ENCODE data around the gene MROH7. TPM values are rescaled to one million over a fixed set of nuclear protein-coding genes. Genes with fewer than 3 reads are reported as not detected.

The MROH7 gene
- total and polyA plus RNA-seq, 4 donors, result 0.07 to 2.8 (median 0.58) TPM

DNA sequence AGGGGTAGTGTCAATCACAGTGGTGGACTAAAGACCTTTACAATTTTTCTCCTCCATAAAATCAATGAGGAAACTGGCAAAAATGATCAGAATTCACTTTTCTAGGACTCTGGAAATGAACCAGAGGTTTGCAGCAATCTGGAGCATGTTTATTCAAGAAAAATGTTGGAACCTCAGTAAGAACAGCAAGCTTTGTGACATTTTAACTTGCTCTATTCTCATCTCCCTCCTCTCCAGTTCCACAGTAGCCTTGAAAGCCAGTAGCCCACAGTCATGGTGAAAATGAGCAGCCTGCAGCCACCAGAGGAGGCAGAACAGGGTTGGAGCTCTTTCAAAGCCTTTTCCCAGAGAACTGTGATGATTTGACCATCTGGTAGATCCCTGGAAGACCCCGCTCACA lies 83.2 kb downstream of the MROH7 start:
- Histone ChIP-seq H3K9ac (ENCODE audit: low read depth in 1 of 2, low read length in 2 of 2) (no peak overlapping the region), H3K36me3 (ENCODE audit: control insufficient read depth in 4 of 4, insufficient read depth in 3 of 4, low read depth in 1 of 4, low read length in 3 of 4) (peaks cover 7 to 70% (median 41%) of the 10 kb centered on the region in 4 donors), H3K9me3 (ENCODE audit: control insufficient read depth in 4 of 4, low read length in 3 of 4) (no peaks in the 10 kb centered on the region), H3K4me1 (ENCODE audit: control insufficient read depth in 4 of 4, insufficient read depth in 4 of 4, low read length in 3 of 4) (peaks cover 0 to 1% (median 0%) of the 10 kb centered on the region in 4 donors), H3K27ac (ENCODE audit: low read depth in 1 of 2, low read length in 2 of 2) (no peak overlapping the region), H3K4me3 (ENCODE audit: low read depth in 1 of 3, low read length in 3 of 3) (no peak overlapping the region), H3K27me3 (ENCODE audit: control insufficient read depth in 4 of 4, insufficient read depth in 4 of 4, low read length in 3 of 4) (no peaks in the 10 kb centered on the region)
- 98% methylated on average over 1 of the region's 1 CpG for WGBS
- DNase-seq (ENCODE audit: low spot score), result no peak
- TF ChIP-seq, protein P1, sequence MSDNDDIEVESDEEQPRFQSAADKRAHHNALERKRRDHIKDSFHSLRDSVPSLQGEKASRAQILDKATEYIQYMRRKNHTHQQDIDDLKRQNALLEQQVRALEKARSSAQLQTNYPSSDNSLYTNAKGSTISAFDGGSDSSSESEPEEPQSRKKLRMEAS (IDR thresholded peaks at IDR 0.05), result no peak
- TF ChIP-seq, protein P2, sequence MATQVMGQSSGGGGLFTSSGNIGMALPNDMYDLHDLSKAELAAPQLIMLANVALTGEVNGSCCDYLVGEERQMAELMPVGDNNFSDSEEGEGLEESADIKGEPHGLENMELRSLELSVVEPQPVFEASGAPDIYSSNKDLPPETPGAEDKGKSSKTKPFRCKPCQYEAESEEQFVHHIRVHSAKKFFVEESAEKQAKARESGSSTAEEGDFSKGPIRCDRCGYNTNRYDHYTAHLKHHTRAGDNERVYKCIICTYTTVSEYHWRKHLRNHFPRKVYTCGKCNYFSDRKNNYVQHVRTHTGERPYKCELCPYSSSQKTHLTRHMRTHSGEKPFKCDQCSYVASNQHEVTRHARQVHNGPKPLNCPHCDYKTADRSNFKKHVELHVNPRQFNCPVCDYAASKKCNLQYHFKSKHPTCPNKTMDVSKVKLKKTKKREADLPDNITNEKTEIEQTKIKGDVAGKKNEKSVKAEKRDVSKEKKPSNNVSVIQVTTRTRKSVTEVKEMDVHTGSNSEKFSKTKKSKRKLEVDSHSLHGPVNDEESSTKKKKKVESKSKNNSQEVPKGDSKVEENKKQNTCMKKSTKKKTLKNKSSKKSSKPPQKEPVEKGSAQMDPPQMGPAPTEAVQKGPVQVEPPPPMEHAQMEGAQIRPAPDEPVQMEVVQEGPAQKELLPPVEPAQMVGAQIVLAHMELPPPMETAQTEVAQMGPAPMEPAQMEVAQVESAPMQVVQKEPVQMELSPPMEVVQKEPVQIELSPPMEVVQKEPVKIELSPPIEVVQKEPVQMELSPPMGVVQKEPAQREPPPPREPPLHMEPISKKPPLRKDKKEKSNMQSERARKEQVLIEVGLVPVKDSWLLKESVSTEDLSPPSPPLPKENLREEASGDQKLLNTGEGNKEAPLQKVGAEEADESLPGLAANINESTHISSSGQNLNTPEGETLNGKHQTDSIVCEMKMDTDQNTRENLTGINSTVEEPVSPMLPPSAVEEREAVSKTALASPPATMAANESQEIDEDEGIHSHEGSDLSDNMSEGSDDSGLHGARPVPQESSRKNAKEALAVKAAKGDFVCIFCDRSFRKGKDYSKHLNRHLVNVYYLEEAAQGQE (IDR thresholded peaks at IDR 0.05), result no peak
- TF ChIP-seq RXRA (IDR thresholded peaks at IDR 0.05), result no peak
- no peak for TF ChIP-seq GABPA (IDR thresholded peaks at IDR 0.05 in 1 of 2, conservative IDR thresholded peaks at IDR 0.05 in 1 of 2)
- TF ChIP-seq JUND (IDR thresholded peaks at IDR 0.05), result no peak
- TF ChIP-seq RAD21 (IDR thresholded peaks at IDR 0.05), result no peak
- TF ChIP-seq, protein P3, sequence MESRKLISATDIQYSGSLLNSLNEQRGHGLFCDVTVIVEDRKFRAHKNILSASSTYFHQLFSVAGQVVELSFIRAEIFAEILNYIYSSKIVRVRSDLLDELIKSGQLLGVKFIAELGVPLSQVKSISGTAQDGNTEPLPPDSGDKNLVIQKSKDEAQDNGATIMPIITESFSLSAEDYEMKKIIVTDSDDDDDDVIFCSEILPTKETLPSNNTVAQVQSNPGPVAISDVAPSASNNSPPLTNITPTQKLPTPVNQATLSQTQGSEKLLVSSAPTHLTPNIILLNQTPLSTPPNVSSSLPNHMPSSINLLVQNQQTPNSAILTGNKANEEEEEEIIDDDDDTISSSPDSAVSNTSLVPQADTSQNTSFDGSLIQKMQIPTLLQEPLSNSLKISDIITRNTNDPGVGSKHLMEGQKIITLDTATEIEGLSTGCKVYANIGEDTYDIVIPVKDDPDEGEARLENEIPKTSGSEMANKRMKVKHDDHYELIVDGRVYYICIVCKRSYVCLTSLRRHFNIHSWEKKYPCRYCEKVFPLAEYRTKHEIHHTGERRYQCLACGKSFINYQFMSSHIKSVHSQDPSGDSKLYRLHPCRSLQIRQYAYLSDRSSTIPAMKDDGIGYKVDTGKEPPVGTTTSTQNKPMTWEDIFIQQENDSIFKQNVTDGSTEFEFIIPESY (IDR thresholded peaks at IDR 0.05), result no peak
- TF ChIP-seq, protein P4, sequence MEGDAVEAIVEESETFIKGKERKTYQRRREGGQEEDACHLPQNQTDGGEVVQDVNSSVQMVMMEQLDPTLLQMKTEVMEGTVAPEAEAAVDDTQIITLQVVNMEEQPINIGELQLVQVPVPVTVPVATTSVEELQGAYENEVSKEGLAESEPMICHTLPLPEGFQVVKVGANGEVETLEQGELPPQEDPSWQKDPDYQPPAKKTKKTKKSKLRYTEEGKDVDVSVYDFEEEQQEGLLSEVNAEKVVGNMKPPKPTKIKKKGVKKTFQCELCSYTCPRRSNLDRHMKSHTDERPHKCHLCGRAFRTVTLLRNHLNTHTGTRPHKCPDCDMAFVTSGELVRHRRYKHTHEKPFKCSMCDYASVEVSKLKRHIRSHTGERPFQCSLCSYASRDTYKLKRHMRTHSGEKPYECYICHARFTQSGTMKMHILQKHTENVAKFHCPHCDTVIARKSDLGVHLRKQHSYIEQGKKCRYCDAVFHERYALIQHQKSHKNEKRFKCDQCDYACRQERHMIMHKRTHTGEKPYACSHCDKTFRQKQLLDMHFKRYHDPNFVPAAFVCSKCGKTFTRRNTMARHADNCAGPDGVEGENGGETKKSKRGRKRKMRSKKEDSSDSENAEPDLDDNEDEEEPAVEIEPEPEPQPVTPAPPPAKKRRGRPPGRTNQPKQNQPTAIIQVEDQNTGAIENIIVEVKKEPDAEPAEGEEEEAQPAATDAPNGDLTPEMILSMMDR (IDR thresholded peaks at IDR 0.05; ENCODE audit: low read depth, low read length, missing input control), result no peak
- TF ChIP-seq FOXA1 (IDR thresholded peaks at IDR 0.05), result no peak
- TF ChIP-seq, protein P5, sequence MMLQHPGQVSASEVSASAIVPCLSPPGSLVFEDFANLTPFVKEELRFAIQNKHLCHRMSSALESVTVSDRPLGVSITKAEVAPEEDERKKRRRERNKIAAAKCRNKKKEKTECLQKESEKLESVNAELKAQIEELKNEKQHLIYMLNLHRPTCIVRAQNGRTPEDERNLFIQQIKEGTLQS (IDR thresholded peaks at IDR 0.05), result no peak
- no peak for TF ChIP-seq YY1 (IDR thresholded peaks at IDR 0.05)
- TF ChIP-seq NR2F2 (IDR thresholded peaks at IDR 0.05), result no peak
- no peak for TF ChIP-seq TAF1 (conservative IDR thresholded peaks at IDR 0.05)
- TF ChIP-seq HNF4A (conservative IDR thresholded peaks at IDR 0.05), result no peak
- no peak for TF ChIP-seq EGR1 (IDR thresholded peaks at IDR 0.05; ENCODE audit: low read depth in 2 of 2)

DNA sequence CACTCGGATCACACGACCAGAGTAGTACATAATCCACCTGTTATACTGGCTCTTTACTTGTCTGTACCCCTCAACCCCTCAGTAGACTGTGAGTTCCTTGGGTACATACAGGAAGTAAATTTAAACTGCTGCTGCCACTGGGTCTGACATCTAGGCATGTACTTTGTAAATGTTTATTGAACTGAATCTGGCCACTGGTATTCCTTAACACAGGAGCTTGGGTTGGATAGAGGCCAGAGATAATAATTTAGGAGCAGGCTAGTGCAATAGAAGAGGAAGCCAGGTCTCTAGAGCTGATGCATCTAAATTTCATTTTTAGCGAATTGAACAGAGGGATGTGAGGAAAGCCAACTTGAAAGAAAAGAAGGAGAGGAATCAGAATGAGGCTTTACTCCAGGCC lies 86.4 kb downstream of the MROH7 start:
- peaks cover 11 to 66% (median 41%) of the 10 kb centered on the region in 4 donors for H3K36me3 ChIP-seq (ENCODE audit: control insufficient read depth in 4 of 4, insufficient read depth in 3 of 4, low read depth in 1 of 4, low read length in 3 of 4)
- no peak overlapping the region for H3K27ac ChIP-seq (ENCODE audit: low read depth in 1 of 2, low read length in 2 of 2)
- H3K9ac ChIP-seq (ENCODE audit: low read depth in 1 of 2, low read length in 2 of 2), result no peak overlapping the region
- WGBS, result 81% methylated on average over 3 of the region's 3 CpGs
- H3K4me3 ChIP-seq (ENCODE audit: low read depth in 1 of 3, low read length in 3 of 3), result no peak overlapping the region
- H3K27me3 ChIP-seq (ENCODE audit: control insufficient read depth in 4 of 4, insufficient read depth in 4 of 4, low read length in 3 of 4), result no peaks in the 10 kb centered on the region
- DNase-seq (ENCODE audit: low spot score), result no peak
- no peaks in the 10 kb centered on the region for H3K9me3 ChIP-seq (ENCODE audit: control insufficient read depth in 4 of 4, low read length in 3 of 4)
- peaks cover 0 to 1% (median 0%) of the 10 kb centered on the region in 4 donors for H3K4me1 ChIP-seq (ENCODE audit: control insufficient read depth in 4 of 4, insufficient read depth in 4 of 4, low read length in 3 of 4)
- no peak for TF ChIP-seq HNF4A (conservative IDR thresholded peaks at IDR 0.05)
- TF ChIP-seq, protein P3 (IDR thresholded peaks at IDR 0.05), result no peak
- no peak for TF ChIP-seq RAD21 (IDR thresholded peaks at IDR 0.05)
- TF ChIP-seq JUND (IDR thresholded peaks at IDR 0.05), result no peak
- TF ChIP-seq, protein P2 (IDR thresholded peaks at IDR 0.05), result no peak
- TF ChIP-seq HNF4G (IDR thresholded peaks at IDR 0.05), result no peak
- TF ChIP-seq YY1 (IDR thresholded peaks at IDR 0.05), result no peak
- TF ChIP-seq GABPA (IDR thresholded peaks at IDR 0.05 in 1 of 2, conservative IDR thresholded peaks at IDR 0.05 in 1 of 2), result no peak
- TF ChIP-seq FOXA2 (IDR thresholded peaks at IDR 0.05), result no peak
- no peak for TF ChIP-seq TAF1 (conservative IDR thresholded peaks at IDR 0.05)
- no peak for TF ChIP-seq SP1 (IDR thresholded peaks at IDR 0.05)
- TF ChIP-seq, protein P5 (IDR thresholded peaks at IDR 0.05), result no peak
- TF ChIP-seq RXRA (IDR thresholded peaks at IDR 0.05), result no peak

Data from liver (tissue), 9 donors.